ENCODE measurements around the gene SMC1B. TPM values are rescaled to one million over a fixed set of nuclear protein-coding genes. Genes with fewer than 3 reads are reported as not detected.
"Not testable (repeated sequence)": the region's sequence is repeated elsewhere in the genome, so short reads cannot be mapped to it uniquely, and the experiment has no call there.

The SMC1B gene
- total RNA-seq, 1 donor from 2014 or later, result under 0.01 TPM

DNA sequence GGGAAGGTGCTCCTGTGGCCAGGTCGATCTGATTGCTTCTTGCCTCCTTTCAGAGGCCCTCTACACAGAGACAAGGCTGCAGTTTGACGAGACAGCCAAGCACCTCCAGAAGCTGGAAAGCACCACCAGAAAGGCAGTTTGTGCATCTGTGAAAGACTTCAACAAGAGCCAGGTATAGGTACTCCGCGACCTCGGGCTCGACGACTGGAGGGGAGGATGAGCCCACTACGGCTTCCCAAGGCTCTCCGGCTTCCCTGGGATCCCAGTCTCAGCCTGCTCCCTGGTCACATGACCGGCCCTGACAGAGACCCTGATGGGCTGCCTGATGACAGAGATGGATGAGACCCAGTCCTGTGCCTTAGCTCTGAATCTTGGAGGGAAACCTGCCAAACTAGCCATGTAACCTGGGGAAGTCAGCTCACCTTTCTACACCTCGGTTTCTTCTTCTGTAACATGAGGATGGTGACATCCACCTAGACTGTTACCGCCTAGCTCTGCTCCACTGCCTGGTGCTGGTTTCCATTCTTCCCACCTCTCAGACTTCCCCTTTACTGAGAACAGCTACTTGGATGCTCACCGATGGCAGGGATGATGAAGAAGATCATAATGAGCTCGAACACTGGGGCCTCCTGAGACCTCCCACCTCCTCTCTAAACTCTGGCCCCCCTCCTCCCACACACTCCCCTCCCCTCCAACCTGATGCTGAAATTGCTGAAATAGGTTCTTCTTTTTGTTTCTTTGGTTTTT, 9.0 kb upstream of the SMC1B start:
- DNase-seq (ENCODE audit: low read depth, low spot score), result no peak

DNA sequence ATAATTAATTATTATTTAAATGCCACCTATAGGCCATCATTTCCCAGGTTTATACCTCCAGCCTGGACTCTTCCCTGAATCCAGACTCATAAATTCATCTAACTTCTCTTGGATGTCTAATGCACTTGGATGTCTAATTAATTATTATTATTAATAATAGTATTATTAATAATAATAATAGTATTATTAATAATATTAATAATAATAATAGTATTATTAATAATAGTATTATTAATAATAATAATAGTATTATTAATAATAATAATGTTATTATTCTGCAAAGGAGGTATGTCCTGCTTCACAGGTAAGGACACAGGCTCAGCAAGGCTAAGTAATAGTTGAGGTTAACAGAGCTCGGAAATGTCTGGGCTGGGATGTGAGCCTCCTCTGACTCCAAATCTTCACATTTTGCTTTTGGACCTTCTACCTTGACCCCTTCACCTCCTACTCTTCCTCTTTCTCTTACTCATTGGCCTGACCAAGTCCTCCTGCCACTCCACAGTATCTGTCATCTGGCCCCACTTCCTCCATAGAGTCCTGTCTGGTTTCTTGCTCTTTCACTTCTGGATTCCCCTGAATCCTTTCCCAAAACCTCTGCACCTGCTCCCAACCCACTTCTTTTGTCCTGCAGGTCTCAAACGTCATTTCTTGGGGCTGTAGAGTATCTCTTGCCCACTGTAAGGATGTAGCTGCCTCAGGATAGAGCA, 8.1 kb upstream of the SMC1B start:
- DNase-seq (ENCODE audit: low read depth, low spot score), result no peak

DNA sequence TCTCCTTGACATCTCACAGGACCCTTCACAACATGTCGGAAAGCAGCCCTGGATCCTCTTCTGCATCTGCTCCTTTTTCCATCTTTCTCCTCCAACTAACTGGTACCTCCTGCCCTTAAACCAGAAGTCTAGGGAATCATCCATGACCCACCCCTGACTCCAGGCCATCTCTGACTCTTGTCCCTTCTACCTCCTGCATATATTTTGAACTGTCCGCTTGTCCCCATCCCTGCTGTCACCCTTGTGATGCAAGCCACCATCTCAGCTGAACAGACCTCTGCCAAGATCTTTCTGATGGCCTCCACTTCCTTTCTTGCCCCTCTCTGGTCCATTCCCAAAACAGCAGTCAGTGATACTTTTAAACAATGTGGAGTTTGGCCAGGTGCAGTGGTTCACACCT, 7.1 kb upstream of the SMC1B start:
- no peak for DNase-seq (ENCODE audit: low read depth, low spot score)

DNA sequence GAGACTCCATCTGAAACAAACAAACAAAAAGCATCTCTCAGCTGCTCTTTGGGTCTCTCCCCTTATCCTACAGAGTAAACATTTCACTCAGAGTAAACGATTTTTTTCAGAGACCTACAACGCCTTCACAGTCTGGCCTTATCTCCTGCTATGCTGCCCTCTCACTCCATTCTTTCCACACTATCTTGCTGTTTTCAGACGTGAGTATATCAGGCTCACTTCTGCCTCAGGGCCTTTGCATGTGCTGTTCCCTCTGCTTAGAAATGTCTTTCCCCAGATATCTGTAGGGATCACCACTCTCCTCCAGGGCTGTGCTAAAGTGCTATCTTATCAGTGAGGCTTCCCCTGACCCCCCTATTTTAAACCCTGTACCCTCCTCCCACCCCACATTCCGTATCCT, 6.6 kb upstream of the SMC1B start:
- DNase-seq (ENCODE audit: low read depth, low spot score), result no peak

DNA sequence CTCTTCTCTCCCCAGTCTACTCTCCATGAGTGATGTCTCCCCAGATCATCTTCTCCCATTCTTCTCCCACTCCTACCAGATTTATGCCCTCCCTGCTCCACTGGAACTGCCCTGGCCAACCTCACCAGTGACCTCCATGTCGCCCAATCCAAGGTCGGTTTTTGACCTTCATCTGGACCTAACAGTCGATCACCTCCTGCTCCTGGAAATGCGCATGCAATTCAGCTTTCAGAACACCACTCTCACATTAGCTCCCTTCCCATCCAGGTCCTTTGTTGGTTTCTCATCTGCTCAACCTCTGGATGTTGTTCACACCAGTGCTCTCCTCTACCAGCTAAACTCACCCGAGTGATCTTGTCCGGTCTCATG, 5.4 kb upstream of the SMC1B start:
- DNase-seq (ENCODE audit: low read depth, low spot score), result no peak

DNA sequence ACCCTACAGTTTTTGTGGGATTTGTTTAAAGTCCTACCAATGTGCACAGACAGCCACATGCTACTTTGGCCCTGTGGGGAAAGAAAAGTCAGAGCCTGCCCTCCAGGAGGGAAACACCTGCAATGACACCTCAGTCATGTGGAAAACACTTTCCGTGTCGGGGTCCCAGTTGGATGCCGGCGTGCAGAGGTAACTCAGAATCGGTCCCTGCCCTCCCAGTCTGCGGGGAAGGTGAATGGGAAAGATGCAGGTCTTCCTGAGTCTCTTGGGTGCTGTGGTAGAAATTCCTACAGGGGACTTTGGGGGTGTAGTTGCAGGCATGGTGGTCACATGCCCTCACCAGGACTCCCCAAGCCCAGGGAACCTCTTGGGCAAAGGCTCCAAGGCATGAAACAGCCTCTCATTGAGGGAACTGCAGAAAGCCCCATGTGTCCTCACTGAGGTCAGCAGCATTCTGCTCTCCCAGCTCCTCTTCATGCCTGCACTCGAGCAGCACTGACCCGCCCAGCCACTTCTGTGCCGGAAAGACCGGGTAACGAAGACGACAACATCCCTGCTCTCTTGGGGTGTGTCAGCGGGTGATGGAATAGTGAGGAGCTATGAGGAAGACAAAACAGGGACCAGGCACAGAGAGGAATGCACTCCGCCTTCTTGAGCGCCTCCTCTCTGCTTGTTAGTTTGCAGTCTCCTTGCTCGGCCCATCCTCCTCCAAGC, 4.8 kb upstream of the SMC1B start:
- DNase-seq (ENCODE audit: low read depth, low spot score), result no peak

DNA sequence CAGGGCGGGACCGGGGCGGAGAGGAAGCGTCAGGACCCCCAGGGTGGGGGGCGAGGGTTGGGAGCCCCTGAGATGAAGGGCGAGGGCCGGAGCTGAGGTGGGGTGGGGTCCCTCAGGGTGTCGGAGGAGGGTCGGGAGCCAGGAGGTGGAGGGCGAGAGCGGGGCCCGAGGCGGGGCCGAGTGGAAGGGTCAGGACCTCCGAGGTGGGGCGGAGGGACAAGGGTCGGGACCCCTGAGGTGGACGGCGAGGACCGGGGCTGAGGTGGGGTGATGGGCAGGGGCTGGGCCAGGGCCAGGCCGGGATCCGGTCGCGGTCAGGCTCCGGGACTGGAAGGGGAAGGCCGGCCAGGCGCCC, 409 bp downstream of the SMC1B start:
- no peak for DNase-seq (ENCODE audit: low read depth, low spot score)

DNA sequence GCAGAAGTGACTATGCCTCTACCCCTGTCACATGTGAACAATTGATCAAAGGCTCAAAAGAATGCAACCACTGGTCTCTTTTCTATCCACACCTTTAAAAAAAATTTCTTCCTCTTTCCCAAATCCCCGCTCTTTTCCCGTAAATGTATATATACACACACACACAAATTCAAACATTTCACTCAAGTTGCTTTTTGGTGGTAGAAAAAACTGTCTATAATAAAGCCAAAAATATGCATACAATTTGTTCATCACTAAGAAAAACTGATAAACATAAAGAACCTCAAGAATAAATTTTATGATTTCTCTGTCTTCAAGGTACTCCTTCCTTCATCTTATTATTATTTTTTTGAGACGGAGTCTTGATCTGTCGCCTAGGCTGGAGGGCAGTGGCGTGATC, 5.6 kb downstream of the SMC1B start:
- DNase-seq (ENCODE audit: low read depth, low spot score), result no peak

DNA sequence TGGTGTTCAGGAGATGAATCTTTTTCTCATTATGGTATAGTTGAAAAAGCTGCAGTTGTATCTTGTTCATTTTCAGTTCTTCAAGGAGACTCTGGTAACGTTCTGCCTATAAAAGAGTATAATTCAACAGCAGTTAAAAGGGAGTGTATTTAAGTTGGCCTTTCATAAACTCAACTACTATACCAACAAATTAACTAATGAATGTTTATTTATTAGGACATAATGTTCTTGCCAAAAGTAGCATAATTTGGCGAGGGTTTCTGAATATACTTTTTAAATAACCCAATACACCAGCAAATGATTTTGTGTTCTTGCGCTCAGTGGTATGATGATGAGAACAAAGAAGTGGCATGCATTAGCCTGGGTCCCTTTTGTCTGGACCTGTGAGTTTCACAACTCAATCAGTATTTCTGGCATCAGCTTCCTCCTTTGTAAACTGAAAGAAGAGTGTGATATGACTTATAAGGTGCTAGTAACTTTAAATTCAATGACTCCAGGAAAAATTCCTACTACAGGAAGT, 10.9 kb downstream of the SMC1B start:
- DNase-seq (ENCODE audit: low read depth, low spot score), result no peak

DNA sequence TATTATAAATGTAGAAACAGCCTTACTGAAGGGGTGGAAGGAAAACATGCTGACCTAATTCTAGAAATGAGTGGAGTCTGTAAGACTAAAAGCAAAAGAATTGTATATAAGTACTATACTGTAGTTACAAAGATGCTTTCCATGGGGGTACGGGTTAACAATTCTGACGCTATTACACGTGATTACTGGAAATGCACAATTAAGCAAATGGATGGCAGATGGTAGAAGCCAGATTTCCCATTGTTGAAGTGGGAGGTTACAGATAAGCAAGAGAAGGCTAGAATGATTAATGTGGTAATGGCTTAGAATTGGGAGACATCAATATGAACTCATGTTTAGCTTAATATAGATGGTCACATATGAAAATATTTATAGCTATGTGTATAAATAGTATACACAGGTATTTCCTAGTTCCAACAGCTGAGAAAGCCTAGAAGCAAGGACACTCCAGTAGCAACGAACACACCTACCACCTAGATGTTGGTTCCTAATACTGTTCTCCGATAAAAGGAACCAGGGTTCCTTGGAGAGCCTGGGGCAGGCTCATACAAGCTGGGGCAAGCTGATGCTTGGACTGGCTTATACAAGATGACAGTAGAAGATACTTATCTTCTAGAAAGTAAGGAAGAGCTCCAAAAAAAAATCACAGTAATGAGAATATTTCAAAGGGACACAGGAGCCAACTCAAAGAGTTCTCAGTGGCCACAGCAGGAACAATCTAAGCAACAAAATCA, 13.5 kb downstream of the SMC1B start:
- DNase-seq (ENCODE audit: low read depth, low spot score), result no peak

DNA sequence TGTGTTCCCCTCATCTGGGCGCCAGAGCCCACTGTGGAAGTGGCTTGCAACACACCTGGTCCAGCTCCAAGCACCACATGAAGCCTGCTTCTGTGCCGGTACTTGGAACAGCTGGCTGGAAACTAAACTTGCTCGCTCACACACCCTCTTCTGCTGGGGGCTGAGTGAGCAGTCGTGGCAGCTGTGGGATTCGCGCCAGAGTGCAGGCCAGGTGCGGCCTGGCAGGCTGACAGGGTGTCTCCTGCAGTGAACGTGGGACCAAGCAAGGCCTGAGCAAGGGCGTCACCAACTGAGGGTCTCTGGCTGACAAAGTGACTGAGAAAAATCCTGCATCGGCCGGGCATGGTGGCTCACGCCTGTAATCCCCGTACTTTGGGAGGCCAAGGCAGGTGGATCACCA, 15.2 kb downstream of the SMC1B start:
- DNase-seq (ENCODE audit: low read depth, low spot score), result no peak

DNA sequence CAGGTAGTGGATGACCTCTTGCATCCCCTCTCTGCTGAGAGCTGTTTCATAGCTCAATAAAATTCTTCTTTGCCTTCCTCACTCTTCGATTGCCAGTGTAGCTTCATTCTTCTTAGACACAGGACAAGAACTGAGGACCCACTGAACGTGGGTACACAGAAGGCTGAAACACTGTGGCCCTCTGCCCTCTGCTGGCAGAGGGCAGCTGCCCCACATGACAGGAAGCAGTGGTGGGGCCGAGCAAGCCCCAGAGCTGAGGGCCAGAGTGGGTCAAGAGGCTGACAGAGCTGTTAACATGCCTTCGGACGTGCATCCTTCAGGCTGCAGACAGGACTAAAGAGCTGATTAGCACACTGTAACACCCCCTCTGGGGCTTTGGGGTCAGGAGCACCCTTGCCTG, 15.6 kb downstream of the SMC1B start:
- DNase-seq (ENCODE audit: low read depth, low spot score), result no peak

DNA sequence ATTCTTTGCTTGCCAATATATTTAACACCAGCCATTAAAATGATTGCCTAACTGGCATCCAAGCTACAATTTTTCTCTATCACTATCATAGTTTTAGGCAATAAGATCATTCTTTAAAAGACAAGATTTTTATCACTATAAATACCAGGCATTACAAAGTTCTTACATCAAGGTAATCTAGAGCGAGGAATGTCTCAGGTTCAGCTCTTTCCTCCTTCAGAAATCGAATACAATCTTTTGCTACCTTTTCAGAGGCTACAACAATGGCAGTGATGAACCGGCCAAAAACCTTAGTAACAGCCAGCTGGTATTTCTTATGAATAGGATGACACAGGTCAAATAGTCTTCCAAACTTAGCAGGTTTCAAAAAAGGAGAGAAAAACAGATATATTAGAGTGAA, 23.9 kb downstream of the SMC1B start:
- no peak for DNase-seq (ENCODE audit: low read depth, low spot score)

DNA sequence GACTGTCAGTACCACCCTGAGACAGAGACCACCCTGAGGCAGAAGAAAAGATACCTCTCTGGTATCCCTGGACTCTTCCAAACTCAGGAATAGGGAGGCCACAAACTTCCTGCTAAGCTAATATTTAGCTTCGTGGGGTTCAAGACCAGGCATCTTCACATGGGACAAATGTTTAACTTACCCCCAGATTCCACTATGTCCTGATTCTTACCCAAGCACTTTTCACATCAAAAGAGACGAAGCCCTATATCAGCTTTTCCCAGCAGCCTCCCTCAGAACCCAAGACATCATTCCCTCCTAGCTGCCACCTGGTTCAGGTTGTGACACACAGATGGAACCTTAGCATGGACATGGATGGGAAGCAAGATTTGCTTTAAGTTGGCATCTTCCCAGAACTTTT, 32.1 kb downstream of the SMC1B start:
- no peak for DNase-seq (ENCODE audit: low read depth, low spot score)

DNA sequence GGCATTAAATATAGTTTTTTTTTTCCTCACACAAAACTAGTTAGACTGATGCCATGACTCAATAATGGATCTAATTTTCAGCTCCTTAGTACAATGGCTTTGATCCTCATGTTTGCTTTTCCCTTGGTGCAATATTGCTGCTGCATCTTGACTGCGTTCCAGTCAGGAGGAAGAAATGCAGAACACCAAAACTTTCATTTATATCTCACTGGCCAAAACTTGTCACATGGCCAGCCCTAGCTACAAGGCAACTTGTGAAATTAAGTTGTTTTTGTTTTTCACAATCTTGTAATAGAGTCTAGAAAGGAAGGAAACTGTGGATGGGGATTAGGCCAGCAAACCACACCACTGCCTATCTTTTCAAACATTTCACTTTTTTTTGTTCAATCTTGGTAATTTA, 36.7 kb downstream of the SMC1B start:
- DNase-seq (ENCODE audit: low read depth, low spot score), result no peak

DNA sequence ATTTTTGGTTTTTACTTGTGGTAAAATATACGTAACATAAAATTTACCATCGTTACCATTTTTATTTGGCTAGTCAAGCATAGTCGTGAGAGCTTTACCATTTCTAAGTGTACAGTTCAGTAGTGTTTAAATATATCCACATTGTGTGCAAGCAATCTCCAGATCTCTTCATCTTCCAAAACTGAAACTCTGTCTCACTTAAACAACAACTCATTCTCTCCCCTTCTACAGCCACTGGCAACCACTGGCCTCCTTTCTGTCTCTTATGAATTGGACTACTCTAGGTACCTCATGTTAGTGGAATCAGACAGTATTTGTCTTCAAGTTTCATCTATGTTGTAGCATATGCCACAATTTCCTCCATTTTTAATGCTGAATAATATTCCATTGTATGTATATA, 37.4 kb downstream of the SMC1B start:
- no peak for DNase-seq (ENCODE audit: low read depth, low spot score)

DNA sequence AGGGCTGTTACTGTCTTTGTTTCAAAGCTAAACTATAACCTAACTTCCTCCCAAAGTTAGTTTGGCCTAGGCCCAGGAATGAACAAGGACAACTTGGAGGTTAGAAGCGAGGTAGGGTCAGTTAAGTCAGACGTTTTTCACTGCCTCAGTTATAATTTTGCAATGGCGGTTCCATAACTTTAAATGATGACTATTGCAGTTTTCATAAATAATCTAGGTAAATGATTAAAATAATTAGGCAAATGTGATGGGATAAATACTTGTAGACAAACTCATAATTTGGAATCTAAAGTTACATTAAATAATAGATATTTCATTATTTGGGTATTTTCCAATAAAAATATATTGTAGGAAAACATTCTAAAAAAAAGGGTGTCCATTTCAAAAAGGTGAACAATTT, 39.8 kb downstream of the SMC1B start:
- DNase-seq (ENCODE audit: low read depth, low spot score), result not testable (repeated sequence)

DNA sequence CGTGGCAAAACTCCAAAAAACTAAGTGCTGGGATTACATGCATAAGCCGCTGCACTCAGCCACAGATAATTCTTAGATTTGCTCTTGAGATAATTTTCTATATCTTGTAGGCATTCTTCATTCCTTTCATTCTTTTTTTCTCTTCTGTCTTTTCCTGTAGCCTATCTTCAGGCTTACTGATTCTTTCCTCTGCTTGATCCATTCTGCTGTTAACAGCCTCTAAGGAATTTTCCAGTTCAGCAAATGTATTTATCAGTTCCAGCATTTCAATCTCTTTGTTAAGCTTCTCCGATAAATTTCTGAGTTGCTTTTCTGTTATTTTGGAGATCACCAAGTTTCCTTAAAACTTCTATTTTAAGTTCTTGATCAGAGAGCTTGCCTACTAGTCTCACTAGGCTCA, 46.7 kb downstream of the SMC1B start:
- no peak for DNase-seq (ENCODE audit: low read depth, low spot score)

DNA sequence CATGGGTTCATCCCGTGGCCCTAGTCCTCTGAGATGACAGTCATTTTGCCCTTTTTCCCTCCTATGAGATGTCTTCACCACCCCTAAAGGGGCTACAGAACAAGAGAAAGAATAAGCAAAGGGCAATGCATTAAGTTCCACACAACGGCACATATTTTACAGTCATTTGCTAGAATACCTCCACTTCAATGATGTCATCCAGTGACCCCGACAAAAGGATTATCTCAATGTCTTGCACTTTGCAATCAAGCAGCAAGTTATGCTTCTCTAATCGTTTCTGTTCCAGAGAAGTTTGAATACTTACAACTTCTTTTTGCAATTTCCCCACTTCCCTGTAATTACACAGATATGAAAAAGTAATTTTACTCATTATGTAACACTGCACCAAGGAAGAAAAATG, 53.8 kb downstream of the SMC1B start:
- no peak for DNase-seq (ENCODE audit: low read depth, low spot score)

DNA sequence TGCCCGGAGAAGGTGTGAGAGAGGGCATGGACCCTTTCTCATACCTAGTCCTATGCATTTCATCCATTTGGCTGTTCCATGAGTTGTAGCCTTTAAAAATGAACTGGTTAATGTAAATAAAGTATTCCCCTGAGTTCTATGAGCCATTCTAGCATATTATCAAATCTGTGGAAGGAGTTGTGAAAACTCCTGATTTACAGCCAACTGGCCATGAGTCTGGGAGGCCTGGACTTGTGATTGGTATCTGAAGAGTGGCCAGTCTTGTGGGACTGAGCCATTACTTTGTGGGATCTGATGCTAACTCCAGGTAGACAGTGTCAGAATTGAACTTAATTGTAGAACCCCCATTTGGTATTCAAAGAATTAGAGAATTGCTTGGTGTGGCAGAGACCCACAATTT, 55.3 kb downstream of the SMC1B start:
- no peak for DNase-seq (ENCODE audit: low read depth, low spot score)

DNA sequence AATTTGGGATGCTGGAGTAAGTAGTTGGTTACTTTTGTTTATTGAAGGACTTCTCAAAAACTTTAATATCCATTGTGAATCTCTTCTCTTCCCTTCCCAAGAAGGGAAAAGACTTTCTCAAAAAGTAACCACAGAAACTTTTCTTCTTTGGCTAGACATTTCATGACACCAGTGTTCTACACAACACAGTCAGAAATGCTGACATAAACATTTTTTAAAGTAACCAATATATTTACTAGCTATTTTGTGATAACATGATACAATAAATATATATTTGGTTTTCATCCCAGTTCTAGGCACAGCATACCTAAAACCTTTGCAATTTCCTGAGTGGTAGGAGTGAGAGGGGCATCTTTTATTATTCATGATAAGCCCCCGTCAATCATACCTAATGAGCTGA, 55.9 kb downstream of the SMC1B start:
- DNase-seq (ENCODE audit: low read depth, low spot score), result no peak

DNA sequence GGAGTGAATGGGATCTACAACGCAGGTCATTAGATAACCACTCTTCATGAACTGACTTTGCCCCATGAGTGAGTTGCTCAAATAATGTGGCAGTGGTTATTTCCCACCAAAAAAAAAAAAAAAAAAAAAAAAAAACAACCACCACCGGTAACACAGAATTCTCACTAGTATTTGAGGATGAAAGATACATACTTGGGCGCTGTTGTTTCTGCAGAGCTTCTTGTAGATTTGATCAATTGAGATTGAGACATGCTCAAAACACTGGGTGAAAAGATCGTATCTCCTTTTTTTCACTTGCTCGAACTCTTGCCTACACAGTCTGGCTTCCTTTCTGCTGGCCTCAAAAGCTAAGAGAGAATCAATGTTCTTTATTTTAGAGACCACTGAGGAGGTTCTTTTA, 59.6 kb downstream of the SMC1B start:
- no peak for DNase-seq (ENCODE audit: low read depth, low spot score)

All from pulmonary artery endothelial cell (primary cell).